Activated naive CD8-positive, alpha-beta T cell treated with anti-CD3 and anti-CD28 coated beads, Interleukin-2, amount 10 ng/mL, durations not matched to agents 7 days and 5 days (primary cell): ENCODE results near the gene SWI5. TPM values are rescaled to one million over a fixed set of nuclear protein-coding genes. Genes with fewer than 3 reads are reported as not detected.
A peak's percentile ranks its signal among the peaks of the same experiment; 100 is the strongest.
"Not testable (repeated sequence)": the region's sequence is repeated elsewhere in the genome, so short reads cannot be mapped to it uniquely, and the experiment has no call there.

ENCODE experiments used
- ATAC-seq: fragments of 150-1000 bp; cut with Tn5 transposase; one replicate; pipeline ENCODE4 v1.10.0; 2021; ENCODE audit warnings: low read depth, moderate library complexity
- POLR2A ChIA-PET: fragments of 350-600 bp; sonication (Branson Sonifier 250); formaldehyde crosslinking; loops from one replicate; lab custom pipeline; 2021; ENCODE audit warnings: antibody characterized with exemption; lab: Charles Lee
- DNase-seq: peaks from one replicate; pipeline ENCODE4 v3.0.0; 2021
- H3K27ac Mint-ChIP-seq: one replicate; pipeline ENCODE4 v1.8.0; 2022; ENCODE audit warnings: mild to moderate bottlenecking, mixed read lengths
- H3K27me3 Mint-ChIP-seq: one replicate; pipeline ENCODE4 v1.8.0; 2022; ENCODE audit warnings: mild to moderate bottlenecking, moderate library complexity, mixed read lengths
- H3K36me3 Mint-ChIP-seq: one replicate; pipeline ENCODE4 v1.8.0; 2021; ENCODE audit warnings: mild to moderate bottlenecking, mixed read lengths
- H3K4me1 Mint-ChIP-seq: one replicate; pipeline ENCODE4 v1.8.0; 2021; ENCODE audit warnings: mixed read lengths
- H3K4me3 Mint-ChIP-seq: one replicate; pipeline ENCODE4 v1.8.0; 2022; ENCODE audit warnings: mild to moderate bottlenecking, moderate library complexity, mixed read lengths
- H3K9me3 Mint-ChIP-seq: one replicate; pipeline ENCODE4 v1.8.0; 2021; ENCODE audit warnings: mixed read lengths
- total RNA-seq, 2 experiments: library from RNA; stranded (reverse); gene quantifications; one replicate each; pipeline ENCODE4 v1.2.3, GENCODE V29; 2021

Gene SWI5
- total RNA-seq, 2 experiments from 2014 or later = 12.3 to 14.3 TPM

DNA sequence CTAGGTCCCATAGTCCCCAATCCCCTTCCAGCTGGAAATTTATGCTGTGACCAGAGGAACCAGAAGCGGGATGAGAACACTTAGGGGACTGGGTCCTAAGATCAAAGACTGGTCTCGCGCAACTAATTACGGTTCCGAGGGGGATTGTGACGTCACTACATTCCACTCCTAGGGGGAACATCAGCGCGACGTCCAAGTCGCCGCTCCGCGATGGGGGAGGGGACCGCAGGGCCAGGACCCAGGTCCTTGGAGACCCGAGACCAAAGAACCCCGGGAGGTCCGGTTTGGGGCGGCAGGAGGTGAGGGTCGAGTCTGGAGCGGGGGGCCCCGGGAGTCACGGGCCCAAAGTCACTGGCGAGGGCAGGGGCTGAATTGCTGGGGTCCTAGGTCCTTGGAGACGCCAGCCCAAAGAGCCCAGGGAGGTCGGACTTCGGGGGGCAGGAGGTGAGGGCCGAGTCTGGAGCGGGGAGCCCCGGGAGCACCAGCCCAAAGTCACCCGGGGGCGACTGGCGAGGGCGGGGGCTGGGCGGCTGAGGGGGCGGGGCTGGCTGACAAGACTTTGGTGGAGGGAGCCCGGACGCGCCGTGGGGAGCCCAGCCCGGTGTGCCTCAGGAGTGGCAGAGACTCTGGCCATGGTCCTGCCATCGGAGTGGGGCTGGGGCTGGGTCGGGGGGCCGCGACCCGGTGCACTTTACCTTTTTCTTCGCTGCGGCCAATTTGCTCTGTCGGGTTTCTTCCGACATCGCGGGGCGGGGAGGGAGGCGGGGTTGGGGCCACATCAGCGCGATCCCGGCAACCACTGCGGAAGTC is 673 bp upstream of the SWI5 start, which contains the start of gene GOLGA2:
Gene GOLGA2 (minus strand): TSS at position 810 of the 810 bp plus-strand sequence. CDS start 31 bp downstream, at position 779.
- Mint-ChIP-seq H3K27ac (peak within 1 kb of the TSS; percentile 92), H3K9me3 (no peaks in the 10 kb centered on the region), H3K27me3 (no peaks in the 10 kb centered on the region), H3K4me3 (peak within 1 kb of the TSS; percentile 96), H3K36me3 (peaks cover 15% of the 10 kb centered on the region), H3K4me1 (peaks cover 51% of the 10 kb centered on the region)
- DNase-seq (no peak), ATAC-seq (peak; percentile 66)
- POLR2A ChIA-PET = interaction anchor here (0.6 to 1.0 kb wide), 18 partner anchors 10 to 449 kb away, joined by 3 to 7 read pairs (median 3); partner anchors contain the start of genes BBLN, CIZ1, SLC27A4 and SPTAN1

DNA sequence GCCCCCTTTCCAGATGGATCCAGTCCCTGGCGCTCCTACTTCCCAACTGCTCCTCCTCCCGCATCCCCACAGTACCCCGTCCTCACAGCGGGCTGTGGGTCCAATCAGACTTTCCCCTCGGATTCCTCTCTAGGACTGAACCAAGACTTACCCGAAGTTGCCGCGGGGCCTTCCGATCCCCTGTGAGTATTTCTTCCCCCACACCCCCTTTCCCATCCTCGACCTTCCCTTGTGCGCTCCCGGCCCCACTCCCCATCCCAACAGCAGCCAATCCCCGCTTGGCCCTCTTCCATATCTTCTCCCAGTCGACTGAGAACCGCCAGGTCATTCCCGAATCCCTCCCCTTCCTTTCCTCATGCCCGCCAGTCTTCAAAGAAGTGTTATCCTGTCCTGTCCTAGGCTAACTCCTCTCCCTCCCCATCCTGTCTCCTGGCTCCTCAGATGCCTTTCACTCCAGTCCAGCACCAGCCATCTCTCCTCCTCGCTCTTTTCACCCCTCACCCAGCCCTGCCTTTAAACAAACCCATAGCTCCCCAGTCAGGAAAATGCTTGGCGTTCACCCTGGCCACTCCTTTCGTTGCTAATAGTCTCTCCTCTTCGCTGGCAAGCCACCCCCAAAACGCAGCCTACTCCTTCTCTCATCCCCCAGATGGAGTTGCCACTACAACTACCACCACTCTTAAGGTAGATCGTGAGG is 646 bp downstream of the SWI5 start:
- ATAC-seq = no peak
- peak overlapping the region; percentile 92 for H3K27ac Mint-ChIP-seq
- peaks cover 52% of the 10 kb centered on the region for H3K4me1 Mint-ChIP-seq
- no peaks in the 10 kb centered on the region for H3K9me3 Mint-ChIP-seq
- H3K4me3 Mint-ChIP-seq = peak overlapping the region; percentile 96
- H3K36me3 Mint-ChIP-seq = peaks cover 12% of the 10 kb centered on the region
- no peak for DNase-seq
- POLR2A ChIA-PET = interaction anchor here (0.8 to 1.0 kb wide), 7 partner anchors 9 to 447 kb away, joined by 3 to 6 read pairs (median 4); partner anchors contain the start of genes BBLN, SPTAN1 and ZDHHC12
- no peaks in the 10 kb centered on the region for H3K27me3 Mint-ChIP-seq

DNA sequence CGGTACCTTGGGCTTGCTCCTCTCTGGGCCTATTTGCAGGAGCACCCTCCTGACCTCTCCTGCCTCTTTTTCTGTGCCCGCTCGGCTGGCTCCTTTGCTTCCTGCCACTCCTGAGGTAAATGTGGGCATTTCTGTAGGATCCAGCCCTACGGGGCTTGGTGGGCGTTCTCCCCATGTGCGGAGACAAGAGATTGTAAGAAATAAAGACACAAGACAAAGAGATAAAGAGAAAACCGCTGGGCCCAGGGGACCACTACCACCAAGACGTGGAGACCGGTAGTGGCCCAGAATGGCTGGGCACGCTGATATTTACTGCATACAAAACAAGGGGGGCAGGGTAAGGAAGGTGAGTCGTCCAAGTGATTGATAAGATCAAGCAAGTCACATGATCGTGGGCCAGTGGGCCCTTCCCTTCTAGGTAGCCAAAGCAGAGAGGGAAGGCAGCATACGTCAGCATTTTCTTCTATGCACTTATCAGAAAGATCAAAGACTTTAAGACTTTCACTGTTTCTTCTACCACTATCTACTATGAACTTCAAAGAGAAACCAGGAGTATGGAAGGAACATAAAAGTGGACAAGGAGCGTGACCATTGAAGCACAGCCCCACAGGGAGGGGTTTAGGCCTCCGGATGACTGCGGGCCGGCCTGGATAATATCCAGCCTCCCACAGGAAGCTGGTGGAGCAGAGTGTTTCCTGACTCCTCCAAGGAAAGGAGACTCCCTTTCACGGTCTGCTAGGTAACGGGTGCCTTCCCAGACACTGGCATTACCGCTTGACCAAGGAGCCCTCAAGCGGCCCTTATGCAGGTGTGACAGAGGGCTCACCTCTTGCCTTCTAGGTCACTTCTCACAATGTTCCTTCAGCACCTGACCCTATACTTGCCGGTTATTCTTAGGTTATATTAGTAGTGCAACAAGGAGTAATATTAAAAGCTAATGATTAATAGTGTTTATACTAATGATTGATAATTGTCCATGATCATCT is 3.3 kb downstream of the SWI5 start:
- POLR2A ChIA-PET = interaction anchor here (0.6 kb wide), 1 partner anchor 757 kb away, joined by 4 read pairs; the partner anchor contains the start of gene MIGA2
- not testable (repeated sequence) for ATAC-seq, H3K27me3 Mint-ChIP-seq, H3K4me3 Mint-ChIP-seq, H3K9me3 Mint-ChIP-seq, DNase-seq, H3K36me3 Mint-ChIP-seq
- H3K27ac Mint-ChIP-seq = peak overlapping the region; percentile 51
- peaks cover 33% of the 10 kb centered on the region for H3K4me1 Mint-ChIP-seq

DNA sequence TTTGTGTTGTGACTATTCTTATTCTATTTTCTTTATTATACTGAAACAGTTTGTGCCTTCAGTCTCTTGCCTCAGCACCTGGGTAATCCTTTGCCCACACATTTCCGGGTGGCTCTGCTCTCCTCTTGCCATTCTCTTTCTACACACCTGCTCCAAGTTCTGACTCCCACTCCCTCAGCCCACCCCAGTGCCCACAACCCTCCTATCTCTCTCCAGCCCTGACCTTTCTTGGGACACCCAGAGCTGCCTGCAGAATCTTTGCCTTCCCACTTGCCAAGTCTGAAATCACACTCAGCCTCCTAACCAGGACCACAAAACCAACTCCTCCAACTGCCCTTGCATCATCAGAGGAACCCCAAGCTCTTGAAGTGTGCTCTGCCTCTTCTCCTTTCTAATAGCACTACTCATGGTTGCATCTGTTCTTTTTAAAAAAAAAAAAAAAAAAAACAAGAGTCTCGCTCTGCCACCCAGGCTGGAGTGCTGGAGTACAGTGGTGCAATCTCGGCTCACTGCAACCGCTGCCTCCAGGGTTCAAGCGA is 4.1 kb downstream of the SWI5 start:
- H3K36me3 Mint-ChIP-seq = peaks cover 1% of the 10 kb centered on the region
- peak overlapping the region; percentile 49 for H3K27ac Mint-ChIP-seq
- no peak overlapping the region for H3K4me3 Mint-ChIP-seq
- no peaks in the 10 kb centered on the region for H3K9me3 Mint-ChIP-seq
- ATAC-seq (no peak), DNase-seq (no peak)
- H3K27me3 Mint-ChIP-seq = no peaks in the 10 kb centered on the region
- POLR2A ChIA-PET = interaction anchor here (0.6 kb wide), 1 partner anchor 756 kb away, joined by 4 read pairs; the partner anchor contains the start of gene MIGA2
- peaks cover 25% of the 10 kb centered on the region for H3K4me1 Mint-ChIP-seq

DNA sequence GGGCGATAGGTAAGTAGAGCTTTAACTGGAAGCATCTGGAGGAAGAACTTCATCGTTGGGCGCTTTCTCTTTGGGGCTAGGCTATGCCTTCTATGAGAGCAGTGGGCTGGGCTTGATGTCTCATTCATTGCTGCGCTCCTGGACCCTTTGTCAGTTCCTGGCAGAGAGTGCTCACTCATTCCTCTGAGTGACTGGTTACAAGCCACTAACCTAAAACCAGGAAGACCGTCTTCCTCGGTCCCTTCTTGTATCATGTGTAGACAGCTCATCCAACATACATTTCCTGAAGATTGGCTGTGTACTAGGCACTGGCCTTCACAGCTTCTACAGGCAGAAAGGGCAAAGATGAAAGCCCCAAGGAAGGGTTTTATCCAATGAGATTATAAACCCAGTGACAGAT is 6.4 kb downstream of the SWI5 start:
- Mint-ChIP-seq H3K27ac (no peak overlapping the region), H3K4me1 (peaks cover 11% of the 10 kb centered on the region), H3K4me3 (no peak overlapping the region), H3K9me3 (no peaks in the 10 kb centered on the region), H3K27me3 (no peaks in the 10 kb centered on the region), H3K36me3 (peaks cover 1% of the 10 kb centered on the region)
- POLR2A ChIA-PET = no interaction called here
- no peak for ATAC-seq
- no peak for DNase-seq

DNA sequence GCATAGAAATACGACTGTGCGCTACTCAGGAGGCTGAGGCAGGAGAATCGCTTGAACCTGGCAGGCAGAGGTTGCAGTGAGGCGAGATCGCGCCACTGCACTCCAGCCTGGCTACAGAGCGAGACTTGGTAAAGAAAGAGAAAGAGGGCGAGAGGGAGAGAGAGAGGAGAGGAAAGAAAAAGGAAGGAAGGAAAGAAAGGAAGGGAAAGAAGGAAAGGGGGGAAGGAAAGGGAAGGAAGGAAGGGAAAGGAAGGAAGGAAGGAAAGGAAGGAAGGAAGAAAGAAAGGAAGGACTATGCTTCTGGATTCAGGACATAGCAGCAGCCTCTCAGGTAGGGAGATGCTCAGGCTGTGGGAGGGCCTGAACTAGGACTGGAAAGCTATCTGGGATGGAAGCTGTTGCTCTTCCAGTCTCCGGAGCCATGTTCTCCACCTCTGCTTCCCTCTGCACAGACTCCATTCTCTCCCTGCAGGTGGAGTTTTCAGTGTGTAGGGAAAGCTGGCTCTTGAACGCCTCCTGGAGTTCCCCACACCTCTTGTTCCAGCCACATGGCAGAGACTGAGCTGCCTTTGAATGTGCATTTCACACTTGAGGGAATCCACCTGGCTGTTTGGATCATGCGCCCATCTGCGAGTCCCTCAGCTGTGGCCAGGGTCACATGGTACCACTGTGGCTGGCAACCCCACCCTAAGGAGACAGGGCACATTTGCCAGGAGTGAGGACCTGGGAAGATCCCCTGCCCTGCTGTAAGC is 9.1 kb downstream of the SWI5 start:
- ATAC-seq (no peak), DNase-seq (no peak)
- Mint-ChIP-seq H3K36me3 (peaks cover 4% of the 10 kb centered on the region), H3K9me3 (no peaks in the 10 kb centered on the region), H3K4me3 (no peak overlapping the region), H3K4me1 (peaks cover 4% of the 10 kb centered on the region), H3K27me3 (no peaks in the 10 kb centered on the region), H3K27ac (no peak overlapping the region)
- POLR2A ChIA-PET = interaction anchor here (0.7 to 1.1 kb wide), 2 partner anchors 9 to 54 kb away, joined by 4 to 8 read pairs; partner anchors contain the start of genes GOLGA2 and SWI5

DNA sequence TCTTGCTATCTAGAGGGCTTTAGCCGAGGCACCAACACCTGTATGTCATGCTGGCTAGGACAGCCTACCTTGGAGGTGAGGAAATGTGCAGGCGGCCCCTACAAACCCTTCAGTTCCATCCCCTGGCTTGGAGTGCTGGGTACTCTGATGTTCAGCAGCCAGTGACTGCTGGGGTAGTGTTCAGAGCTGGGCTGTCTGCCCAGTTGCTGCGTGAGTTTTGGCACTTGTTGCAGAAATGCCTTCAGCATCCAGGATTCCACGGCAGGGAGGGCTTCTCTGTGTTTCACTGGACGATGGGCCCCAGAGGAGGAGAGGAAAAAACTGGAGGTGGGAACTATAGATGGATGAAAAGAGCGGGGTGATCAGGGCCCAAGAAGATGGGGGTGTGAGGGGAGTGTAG is 10.4 kb downstream of the SWI5 start:
- H3K36me3 Mint-ChIP-seq = peaks cover 4% of the 10 kb centered on the region
- no peak for DNase-seq
- H3K4me1 Mint-ChIP-seq = peaks cover 2% of the 10 kb centered on the region
- no peak overlapping the region for H3K27ac Mint-ChIP-seq
- H3K9me3 Mint-ChIP-seq = no peaks in the 10 kb centered on the region
- POLR2A ChIA-PET = interaction anchor here (1.0 kb wide), 1 partner anchor 11 kb away, joined by 3 read pairs; the partner anchor contains the start of genes GOLGA2 and SWI5
- no peaks in the 10 kb centered on the region for H3K27me3 Mint-ChIP-seq
- no peak overlapping the region for H3K4me3 Mint-ChIP-seq
- no peak for ATAC-seq

DNA sequence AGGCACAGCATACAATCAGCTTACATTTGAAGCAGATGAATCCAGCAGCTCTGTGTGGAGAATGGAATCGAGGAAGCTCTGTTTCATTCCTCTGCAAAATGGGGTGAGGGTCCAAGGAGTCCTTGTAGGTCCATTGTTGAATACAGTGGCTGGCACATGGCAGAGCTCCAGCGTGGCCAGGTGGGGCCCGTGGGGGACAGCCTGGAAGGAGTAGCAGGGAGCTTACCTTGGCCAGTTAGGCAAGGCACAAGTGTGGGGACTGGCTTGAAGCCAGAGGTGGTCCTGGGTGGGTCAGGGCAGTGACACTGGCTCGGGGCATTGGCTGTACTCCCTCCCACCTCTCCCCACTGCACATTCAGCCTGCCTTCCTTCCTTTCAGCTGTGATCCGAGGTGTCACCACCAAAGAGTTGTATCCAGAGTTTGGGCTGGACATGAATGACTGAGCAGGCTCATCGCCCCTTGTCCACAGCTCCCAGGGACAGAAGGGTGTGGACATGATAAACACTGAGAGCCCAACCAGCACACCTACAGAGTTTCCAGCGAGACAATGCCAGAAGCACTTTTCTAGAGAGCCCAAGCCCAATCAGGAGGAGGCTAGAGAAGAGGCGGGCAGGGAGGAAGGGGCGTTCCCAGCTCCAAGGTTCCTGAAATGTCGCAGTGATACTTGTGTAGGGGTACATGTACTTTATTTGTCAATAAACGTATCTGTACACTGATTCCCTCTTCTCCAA is 12.4 kb downstream of the SWI5 start:
- ATAC-seq (no peak), DNase-seq (no peak)
- POLR2A ChIA-PET = interaction anchor here (0.5 to 1.2 kb wide), 3 partner anchors 13 to 646 kb away, joined by 3 read pairs; partner anchors contain the start of genes GOLGA2, SWI5 and URM1
- Mint-ChIP-seq H3K27ac (no peak overlapping the region), H3K27me3 (no peaks in the 10 kb centered on the region), H3K4me1 (peaks cover 2% of the 10 kb centered on the region), H3K4me3 (no peak overlapping the region), H3K36me3 (peaks cover 4% of the 10 kb centered on the region), H3K9me3 (no peaks in the 10 kb centered on the region)

DNA sequence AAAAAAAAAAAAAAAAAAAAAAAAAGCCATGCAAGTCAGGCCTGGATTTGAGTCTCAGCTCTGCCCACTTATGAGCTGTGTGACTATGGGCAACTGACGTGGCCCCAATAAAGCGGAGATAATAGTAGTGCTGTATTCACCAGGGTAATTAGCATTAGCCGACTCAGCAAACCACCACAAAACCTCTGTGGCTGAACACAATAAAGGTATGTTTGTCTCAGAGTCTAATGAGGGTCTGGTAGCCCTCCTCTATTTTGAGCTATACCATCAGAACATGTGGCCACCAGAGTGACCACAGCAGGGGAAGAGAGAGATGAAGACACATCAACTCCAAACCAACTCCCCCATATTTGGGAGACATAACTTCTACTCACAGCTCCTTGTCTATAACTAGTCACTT is 15.9 kb downstream of the SWI5 start:
- H3K4me3 Mint-ChIP-seq = no peak overlapping the region
- no peak for DNase-seq
- H3K9me3 Mint-ChIP-seq = no peaks in the 10 kb centered on the region
- POLR2A ChIA-PET = no interaction called here
- H3K27me3 Mint-ChIP-seq = no peaks in the 10 kb centered on the region
- H3K27ac Mint-ChIP-seq = no peak overlapping the region
- peaks cover 4% of the 10 kb centered on the region for H3K36me3 Mint-ChIP-seq
- ATAC-seq = no peak
- peaks cover 6% of the 10 kb centered on the region for H3K4me1 Mint-ChIP-seq

DNA sequence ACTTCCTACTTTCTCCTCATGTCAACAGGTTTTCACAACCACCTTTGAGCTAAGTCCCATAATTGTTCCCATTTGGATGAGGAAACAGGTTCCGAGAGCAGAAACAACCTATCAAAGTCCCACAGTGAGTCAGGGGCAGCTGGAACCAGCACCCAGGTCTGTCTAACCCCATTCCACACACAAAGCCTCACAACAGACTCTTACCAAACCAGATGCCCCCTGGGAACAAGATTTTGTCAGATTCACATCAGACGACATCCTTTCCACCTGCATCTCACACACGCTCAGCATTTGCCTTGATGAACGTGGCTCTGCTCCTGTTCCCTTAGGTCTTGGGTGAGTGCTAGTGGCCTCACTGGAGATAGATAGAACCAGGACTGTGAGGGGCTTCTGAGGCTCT is 17.0 kb downstream of the SWI5 start:
- POLR2A ChIA-PET = no interaction called here
- Mint-ChIP-seq H3K27me3 (no peaks in the 10 kb centered on the region), H3K4me1 (peaks cover 4% of the 10 kb centered on the region), H3K27ac (no peak overlapping the region), H3K4me3 (no peak overlapping the region), H3K36me3 (peaks cover 4% of the 10 kb centered on the region), H3K9me3 (no peaks in the 10 kb centered on the region)
- DNase-seq = no peak
- ATAC-seq = no peak

DNA sequence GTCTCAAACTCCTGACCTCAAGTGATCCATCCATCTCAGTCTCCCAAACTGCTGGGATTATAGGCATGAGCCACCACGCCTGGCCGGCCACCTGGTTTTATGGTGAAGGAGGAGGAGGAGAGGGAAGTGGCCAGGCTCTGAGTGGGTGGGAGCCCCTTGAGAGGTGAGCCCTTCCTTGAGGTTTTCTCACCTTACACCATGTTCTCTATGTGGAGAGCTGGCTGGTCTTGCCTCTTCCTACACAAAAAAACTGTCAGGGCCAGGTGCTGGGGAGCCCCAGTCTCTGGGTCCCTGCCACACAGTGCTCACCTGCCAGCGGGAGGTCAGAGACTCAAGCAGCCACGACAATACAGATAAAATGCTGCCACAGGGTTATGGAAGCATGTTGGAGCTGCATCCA is 18.1 kb downstream of the SWI5 start:
- Mint-ChIP-seq H3K36me3 (peaks cover under 1% of the 10 kb centered on the region), H3K27me3 (no peaks in the 10 kb centered on the region), H3K9me3 (no peaks in the 10 kb centered on the region), H3K4me1 (peaks cover 4% of the 10 kb centered on the region), H3K27ac (no peak overlapping the region), H3K4me3 (no peak overlapping the region)
- DNase-seq (no peak), ATAC-seq (no peak)
- POLR2A ChIA-PET = no interaction called here
